WTC11 (cell line): ENCODE data around the gene KRTAP10-9. TPM values are rescaled to one million over a fixed set of nuclear protein-coding genes. Genes with fewer than 3 reads are reported as not detected.

ENCODE experiments used
- ATAC-seq: fragments of 200-7000 bp; cut with Tn5 transposase; 2 replicates; pipeline ENCODE4 v1.10.0; 2021; ENCODE audit warnings: mild to moderate bottlenecking, moderate library complexity
- CTCF ChIA-PET: fragments of 300-600 bp; sonication (Branson Sonifier 250); formaldehyde crosslinking; loops from one replicate; lab custom pipeline; 2021; ENCODE audit warnings: antibody characterized with exemption; lab: Charles Lee
- POLR2A ChIA-PET: fragments of 350-600 bp; sonication (Branson Sonifier 250); formaldehyde crosslinking; loops from one replicate; lab custom pipeline; 2021; ENCODE audit warnings: antibody characterized with exemption; lab: Charles Lee
- DNase-seq: peaks from one replicate; pipeline ENCODE4 v3.0.0; 2021; ENCODE audit warnings: low spot score
- H3K27ac Mint-ChIP-seq: 2 replicates; pipeline ENCODE4 v1.8.0; 2021; ENCODE audit warnings: mixed read lengths
- H3K27me3 Mint-ChIP-seq: 2 replicates; pipeline ENCODE4 v1.8.0; 2021; ENCODE audit warnings: low read depth, mild to moderate bottlenecking, moderate library complexity, mixed read lengths
- H3K36me3 Mint-ChIP-seq: 2 replicates; pipeline ENCODE4 v1.8.0; 2021; ENCODE audit warnings: mixed read lengths
- H3K4me1 Mint-ChIP-seq: 2 replicates; pipeline ENCODE4 v1.8.0; 2022; ENCODE audit warnings: mixed read lengths
- H3K4me3 Mint-ChIP-seq: 2 replicates; pipeline ENCODE4 v1.8.0; 2021; ENCODE audit warnings: mild to moderate bottlenecking, moderate library complexity, mixed read lengths
- H3K9me3 Mint-ChIP-seq: 2 replicates; pipeline ENCODE4 v1.8.0; 2021; ENCODE audit warnings: mixed read lengths
- CREB1 ChIP-seq: sonication (generic); formaldehyde crosslinking; IDR thresholded peaks from 2 replicates; pipeline ENCODE4 v1.8.0; 2023; ENCODE audit warnings: mild to moderate bottlenecking, missing genetic modification reagents
- ETV6 ChIP-seq: sonication (generic); formaldehyde crosslinking; IDR thresholded peaks from 2 replicates; pipeline ENCODE4 v1.8.1; 2022; ENCODE audit warnings: mild to moderate bottlenecking, missing genetic modification reagents
- GABPB1 ChIP-seq: sonication (generic); formaldehyde crosslinking; IDR thresholded peaks from 2 replicates; pipeline ENCODE4 v1.8.1; 2023; ENCODE audit warnings: mild to moderate bottlenecking, missing genetic modification reagents
- GRHL2 ChIP-seq: fragments of 250-450 bp; sonication (Bioruptor Pico); IDR thresholded peaks from 2 replicates; pipeline ENCODE4 v1.8.0; 2022; ENCODE audit warnings: mild to moderate bottlenecking, moderate library complexity; ENCODE audit not compliant: insufficient replicate concordance, severe bottlenecking
- HMGXB4 ChIP-seq: sonication (generic); formaldehyde crosslinking; IDR thresholded peaks from 2 replicates; pipeline ENCODE4 v1.8.1; 2023; ENCODE audit warnings: mild to moderate bottlenecking, moderate library complexity, missing genetic modification reagents
- MXD4 ChIP-seq: fragments of 250-450 bp; sonication (Bioruptor Pico); IDR thresholded peaks from 2 replicates; pipeline ENCODE4 v1.8.0; 2021; ENCODE audit warnings: mild to moderate bottlenecking, moderate library complexity, borderline replicate concordance
- NFYB ChIP-seq: sonication (generic); formaldehyde crosslinking; conservative IDR thresholded peaks from 2 replicates; pipeline ENCODE4 v1.8.0; 2022; ENCODE audit warnings: low read depth, missing genetic modification reagents
- OVOL2 ChIP-seq: fragments of 250-450 bp; sonication (Bioruptor Pico); IDR thresholded peaks from 2 replicates; pipeline ENCODE4 v1.9.0; 2021; ENCODE audit warnings: mild to moderate bottlenecking, borderline replicate concordance
- PRDM15 ChIP-seq: sonication (generic); formaldehyde crosslinking; IDR thresholded peaks from 2 replicates; pipeline ENCODE4 v1.8.0; 2022; ENCODE audit warnings: missing genetic modification reagents
- USF1 ChIP-seq: sonication (generic); formaldehyde crosslinking; IDR thresholded peaks from 2 replicates; pipeline ENCODE4 v1.8.0; 2022; ENCODE audit warnings: mild to moderate bottlenecking, missing genetic modification reagents
- ZNF416 ChIP-seq: fragments of 250-450 bp; sonication (Bioruptor Pico); IDR thresholded peaks from 2 replicates; pipeline ENCODE4 v1.9.0; 2021; ENCODE audit warnings: mild to moderate bottlenecking, inconsistent platforms
- ZNF423 ChIP-seq: fragments of 250-450 bp; sonication (Bioruptor Pico); IDR thresholded peaks from 2 replicates; pipeline ENCODE4 v2.1.2; 2022; ENCODE audit warnings: mild to moderate bottlenecking, moderate library complexity
- ZNF532 ChIP-seq: fragments of 250-450 bp; sonication (Bioruptor Pico); IDR thresholded peaks from 2 replicates; pipeline ENCODE4 v1.9.0; 2021; ENCODE audit warnings: mild to moderate bottlenecking, borderline replicate concordance
- total RNA-seq: library from RNA; stranded (reverse); gene quantifications from 3 replicates; pipeline ENCODE4 v1.2.3, GENCODE V29; 2021
- TF ChIP-seq, protein P1 (sequence below): fragments of 250-450 bp; sonication (Bioruptor Pico); IDR thresholded peaks from 2 replicates; pipeline ENCODE4 v1.9.0; 2021; ENCODE audit warnings: mild to moderate bottlenecking
- TF ChIP-seq, protein P2 (sequence below): fragments of 200-600 bp; IDR thresholded peaks from 2 replicates; pipeline ENCODE4 v1.8.0; 2022; ENCODE audit warnings: antibody characterized with exemption
- TF ChIP-seq, protein P3 (sequence below): sonication (generic); formaldehyde crosslinking; IDR thresholded peaks from 2 replicates; pipeline ENCODE4 v1.8.0; 2022; ENCODE audit warnings: mild to moderate bottlenecking, missing genetic modification reagents

The KRTAP10-9 gene
- total RNA-seq, 1 experiment from 2014 or later = not detected

DNA sequence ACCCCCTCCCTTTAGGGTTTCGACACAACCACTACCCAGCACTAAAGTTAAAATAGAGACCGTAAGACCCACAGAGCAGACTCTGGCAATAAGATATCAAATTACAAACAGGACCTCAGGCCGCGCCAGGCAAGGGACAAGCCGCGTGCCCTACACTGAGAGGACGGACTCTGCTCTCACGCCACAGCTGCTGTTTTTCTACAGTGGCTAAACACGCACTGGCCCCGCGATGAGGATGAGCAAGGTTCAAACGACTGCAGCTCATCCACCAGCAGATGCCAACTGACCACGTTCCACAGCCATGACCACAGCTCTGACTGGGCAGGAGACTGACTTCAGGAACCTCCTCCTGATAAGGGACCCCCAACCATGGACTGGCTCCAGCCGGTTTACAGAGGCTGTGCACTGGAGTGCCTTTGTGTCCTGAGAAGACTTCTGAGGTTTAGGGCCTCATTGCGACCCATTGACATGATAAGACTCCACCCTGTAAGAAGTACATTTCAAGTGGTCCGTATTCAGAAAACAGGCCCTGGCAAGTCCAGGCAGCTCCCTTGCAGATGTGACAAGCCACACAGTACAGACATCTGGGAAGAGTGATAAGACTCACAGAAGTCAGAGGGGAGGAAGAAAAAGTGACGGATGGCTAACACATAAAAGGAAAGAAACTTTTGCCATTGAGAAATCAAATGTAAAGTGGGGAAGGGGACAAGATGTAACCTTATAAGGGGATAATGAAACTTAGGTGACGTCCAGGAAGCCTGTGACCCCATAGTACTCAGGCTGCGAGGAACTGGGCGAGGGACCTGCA is 33.1 kb upstream of the KRTAP10-9 start (continued):
- TF ChIP-seq NFYB (CRISPR knock-in tag) = no peak
- TF ChIP-seq, protein P1, sequence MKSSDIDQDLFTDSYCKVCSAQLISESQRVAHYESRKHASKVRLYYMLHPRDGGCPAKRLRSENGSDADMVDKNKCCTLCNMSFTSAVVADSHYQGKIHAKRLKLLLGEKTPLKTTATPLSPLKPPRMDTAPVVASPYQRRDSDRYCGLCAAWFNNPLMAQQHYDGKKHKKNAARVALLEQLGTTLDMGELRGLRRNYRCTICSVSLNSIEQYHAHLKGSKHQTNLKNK (CRISPR knock-in tag) = no peak

DNA sequence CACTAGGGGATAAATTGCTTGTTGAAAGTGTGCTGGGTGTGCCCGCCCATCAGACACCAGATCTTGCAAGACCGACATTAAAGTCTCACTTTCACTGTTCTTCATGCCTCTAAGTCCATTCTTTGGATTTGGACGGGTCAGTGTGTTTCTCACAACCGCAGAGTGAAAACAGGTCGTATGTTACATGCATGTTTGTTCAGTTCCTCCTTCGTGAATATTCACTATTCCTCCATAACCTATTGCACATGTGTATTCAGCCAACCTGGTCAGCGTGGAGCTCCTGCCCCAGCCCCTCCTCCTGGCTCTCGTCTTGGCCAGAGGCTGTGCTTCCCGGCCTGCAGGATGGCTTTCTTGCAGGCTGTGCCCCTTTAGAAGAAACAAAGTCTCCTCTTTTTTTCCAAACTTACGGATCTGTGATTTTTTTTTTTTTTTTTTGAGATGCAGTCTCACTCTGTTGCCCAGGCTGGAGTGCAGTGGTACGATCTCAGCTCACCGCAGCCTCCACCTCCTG is 32.4 kb upstream of the KRTAP10-9 start:
- ChIA-PET POLR2A (interaction anchor here (0.7 to 0.8 kb wide), 2 partner anchors 41 to 199 kb away, joined by 3 to 4 read pairs; no protein-coding TSS in a partner anchor), CTCF (interaction anchor here (1.4 kb wide), 1 partner anchor 107 kb away, joined by 3 read pairs; no protein-coding TSS in a partner anchor)
- Mint-ChIP-seq H3K36me3 (no peaks in the 10 kb centered on the region), H3K4me1 (peaks cover 44% of the 10 kb centered on the region), H3K9me3 (no peaks in the 10 kb centered on the region), H3K27me3 (no peaks in the 10 kb centered on the region; the same call in 1 of the 2 replicates), H3K4me3 (no peak overlapping the region)
- DNase-seq (no peak), ATAC-seq (no peak)
- TF ChIP-seq ETV6 (CRISPR knock-in tag) = no peak
- TF ChIP-seq, protein P2, sequence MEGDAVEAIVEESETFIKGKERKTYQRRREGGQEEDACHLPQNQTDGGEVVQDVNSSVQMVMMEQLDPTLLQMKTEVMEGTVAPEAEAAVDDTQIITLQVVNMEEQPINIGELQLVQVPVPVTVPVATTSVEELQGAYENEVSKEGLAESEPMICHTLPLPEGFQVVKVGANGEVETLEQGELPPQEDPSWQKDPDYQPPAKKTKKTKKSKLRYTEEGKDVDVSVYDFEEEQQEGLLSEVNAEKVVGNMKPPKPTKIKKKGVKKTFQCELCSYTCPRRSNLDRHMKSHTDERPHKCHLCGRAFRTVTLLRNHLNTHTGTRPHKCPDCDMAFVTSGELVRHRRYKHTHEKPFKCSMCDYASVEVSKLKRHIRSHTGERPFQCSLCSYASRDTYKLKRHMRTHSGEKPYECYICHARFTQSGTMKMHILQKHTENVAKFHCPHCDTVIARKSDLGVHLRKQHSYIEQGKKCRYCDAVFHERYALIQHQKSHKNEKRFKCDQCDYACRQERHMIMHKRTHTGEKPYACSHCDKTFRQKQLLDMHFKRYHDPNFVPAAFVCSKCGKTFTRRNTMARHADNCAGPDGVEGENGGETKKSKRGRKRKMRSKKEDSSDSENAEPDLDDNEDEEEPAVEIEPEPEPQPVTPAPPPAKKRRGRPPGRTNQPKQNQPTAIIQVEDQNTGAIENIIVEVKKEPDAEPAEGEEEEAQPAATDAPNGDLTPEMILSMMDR = no peak
- TF ChIP-seq OVOL2 = no peak
- TF ChIP-seq, all 79 proteins: peak for 0
- no peak overlapping the region for H3K27ac Mint-ChIP-seq

DNA sequence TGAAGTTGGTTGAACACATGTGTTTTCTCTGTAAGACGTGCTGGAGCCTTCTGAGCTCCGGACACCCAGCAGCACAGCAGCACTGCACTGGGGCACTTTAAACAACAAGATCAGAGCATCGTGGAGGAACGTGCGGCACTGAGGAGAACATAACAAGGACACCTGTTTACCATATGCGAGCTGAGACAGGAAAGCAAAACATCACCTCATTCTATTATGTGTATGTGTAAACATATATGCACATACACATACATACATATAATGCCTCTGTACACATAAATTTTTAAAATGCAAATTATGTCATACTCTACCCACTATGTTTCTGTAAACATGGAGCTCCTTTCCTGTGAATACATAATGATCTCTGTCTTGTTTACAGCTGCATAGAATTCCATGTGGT is 31.4 kb upstream of the KRTAP10-9 start:
- Mint-ChIP-seq H3K36me3 (no peaks in the 10 kb centered on the region), H3K4me1 (peaks cover 51% of the 10 kb centered on the region)
- ATAC-seq = no peak
- TF ChIP-seq MXD4 (CRISPR knock-in tag) (no peak), ZNF416 (no peak), ZNF423 (CRISPR knock-in tag) (no peak), ZNF532 (CRISPR knock-in tag) (no peak), CREB1 (CRISPR knock-in tag) (no peak), GABPB1 (CRISPR knock-in tag) (no peak), PRDM15 (CRISPR knock-in tag) (no peak), GRHL2 (CRISPR knock-in tag) (no peak), USF1 (no peak), HMGXB4 (CRISPR knock-in tag) (no peak)
- TF ChIP-seq, protein P3, sequence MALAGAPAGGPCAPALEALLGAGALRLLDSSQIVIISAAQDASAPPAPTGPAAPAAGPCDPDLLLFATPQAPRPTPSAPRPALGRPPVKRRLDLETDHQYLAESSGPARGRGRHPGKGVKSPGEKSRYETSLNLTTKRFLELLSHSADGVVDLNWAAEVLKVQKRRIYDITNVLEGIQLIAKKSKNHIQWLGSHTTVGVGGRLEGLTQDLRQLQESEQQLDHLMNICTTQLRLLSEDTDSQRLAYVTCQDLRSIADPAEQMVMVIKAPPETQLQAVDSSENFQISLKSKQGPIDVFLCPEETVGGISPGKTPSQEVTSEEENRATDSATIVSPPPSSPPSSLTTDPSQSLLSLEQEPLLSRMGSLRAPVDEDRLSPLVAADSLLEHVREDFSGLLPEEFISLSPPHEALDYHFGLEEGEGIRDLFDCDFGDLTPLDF (CRISPR knock-in tag) = no peak
- TF ChIP-seq, protein P1 (CRISPR knock-in tag) = no peak

More for the DNA sequence above, 31.4 kb upstream of the KRTAP10-9 start:
- H3K4me3 Mint-ChIP-seq = no peak overlapping the region
- ChIA-PET CTCF (interaction anchor here (1.4 kb wide), 1 partner anchor 108 kb away, joined by 3 read pairs; no protein-coding TSS in a partner anchor), POLR2A (no interaction called here)
- DNase-seq = no peak
- H3K27me3 Mint-ChIP-seq = no peaks in the 10 kb centered on the region; the same call in 1 of the 2 replicates
- no peak overlapping the region; the same call in 1 of the 2 replicates for H3K27ac Mint-ChIP-seq
- H3K9me3 Mint-ChIP-seq = no peaks in the 10 kb centered on the region
